ENCODE data around the gene TMEM209.
"Not testable (repeated sequence)": the region's sequence is repeated elsewhere in the genome, so short reads cannot be mapped to it uniquely, and the experiment has no call there.

Gene TMEM209

GRCh38 chr7:130205084-130205947, at the start of gene TMEM209:
TSS of gene TMEM209 (minus strand) at chr7:130205406. CDS start at chr7:130205375, 31 bp downstream.
- peak; percentile 96 for DNase-seq

GRCh38 chr7:130254555-130254954, 49.3 kb upstream of the TMEM209 start:
- no peak for DNase-seq

- DNase-seq: not testable (repeated sequence)
Measured at GRCh38 chr7:130249626-130250025, 44.4 kb upstream of the TMEM209 start.

- DNase-seq: not testable (repeated sequence)
Measured at GRCh38 chr7:130248842-130249241, 43.6 kb upstream of the TMEM209 start.

GRCh38 chr7:130246491-130246890, 41.3 kb upstream of the TMEM209 start:
- DNase-seq: not testable (repeated sequence)

- not testable (repeated sequence) for DNase-seq
Measured at GRCh38 chr7:130243486-130243885, 38.3 kb upstream of the TMEM209 start.

- DNase-seq: peak; percentile 26
Measured at GRCh38 chr7:130242198-130243014, 37.2 kb upstream of the TMEM209 start.

GRCh38 chr7:130240240-130240639, 35.0 kb upstream of the TMEM209 start:
- no peak for DNase-seq

- not testable (repeated sequence) for DNase-seq
Measured at GRCh38 chr7:130236361-130236760, 31.2 kb upstream of the TMEM209 start.

- DNase-seq: no peak
Measured at GRCh38 chr7:130234078-130234477, 28.9 kb upstream of the TMEM209 start.

- no peak for DNase-seq
Measured at GRCh38 chr7:130232209-130232608, 27.0 kb upstream of the TMEM209 start.

GRCh38 chr7:130231792-130232191, 26.6 kb upstream of the TMEM209 start:
- no peak for DNase-seq

GRCh38 chr7:130229981-130230380, 24.8 kb upstream of the TMEM209 start:
- not testable (repeated sequence) for DNase-seq

GRCh38 chr7:130228840-130229502, 23.8 kb upstream of the TMEM209 start:
- no peak for DNase-seq

GRCh38 chr7:130227883-130228575, 22.8 kb upstream of the TMEM209 start:
- peak; percentile 48 for DNase-seq

GRCh38 chr7:130226333-130226732, 21.1 kb upstream of the TMEM209 start:
- DNase-seq: no peak

- not testable (repeated sequence) for DNase-seq
Measured at GRCh38 chr7:130224923-130225322, 19.7 kb upstream of the TMEM209 start.

- DNase-seq: no peak
Measured at GRCh38 chr7:130224210-130224609, 19.0 kb upstream of the TMEM209 start.

GRCh38 chr7:130223646-130224045, 18.4 kb upstream of the TMEM209 start:
- no peak for DNase-seq

- no peak for DNase-seq
Measured at GRCh38 chr7:130221746-130222145, 16.5 kb upstream of the TMEM209 start.

GRCh38 chr7:130219871-130220270, 14.7 kb upstream of the TMEM209 start:
- no peak for DNase-seq

- DNase-seq: no peak
Measured at GRCh38 chr7:130218806-130219620, 13.8 kb upstream of the TMEM209 start.

Measured in midbrain (tissue), 1 donor.